SK-N-SH (cell line): ENCODE data around the gene LRRC32. TPM values are rescaled to one million over a fixed set of nuclear protein-coding genes. Genes with fewer than 3 reads are reported as not detected.

Source experiments
- CTCF ChIA-PET: fragments of 300-600, 350-600 bp; formaldehyde crosslinking; extraction: SDS; loops from one replicate; lab custom pipeline; 2021; lab: Yijun Ruan, JAX
- POLR2A ChIA-PET: fragments of 350-600 bp; sonication (Branson Sonifier 250); formaldehyde crosslinking; extraction: SDS; loops from one replicate; lab custom pipeline; 2020; ENCODE audit warnings: antibody characterized with exemption, inconsistent platforms; lab: Yijun Ruan, JAX
- DNase-seq: peaks from one replicate; pipeline ENCODE4 v3.0.0; 2012
- H2AFZ ChIP-seq: fragments of 200-600 bp; sonication (generic); 2 replicates; pipeline ENCODE4 v1.8.1; 2016; ENCODE audit warnings: antibody characterized with exemption, mild to moderate bottlenecking, low read depth
- H3F3A ChIP-seq: fragments of 200-600 bp; sonication (generic); replicated peaks from 2 replicates; pipeline ENCODE3; 2016; ENCODE audit warnings: antibody characterized with exemption, mild to moderate bottlenecking; ENCODE audit not compliant: insufficient read depth
- H3K27ac ChIP-seq, 2 experiments: fragments of 200-500 bp in 1 of 2; fragments of 200-600 bp in 1 of 2; sonication (Bioruptor generic) in 1 of 2; sonication (generic), shearing (Covaris generic) in 1 of 2; 2 replicates each; pipeline versions ENCODE4 v1.5.1 to v1.6.1; 2014 to 2016; ENCODE audit warnings: low read depth in 2 of 2, inconsistent platforms in 1 of 2, low read length in 1 of 2, mild to moderate bottlenecking in 1 of 2, mixed read lengths in 1 of 2
- H3K27me3 ChIP-seq: fragments of 200-600 bp; sonication (generic), shearing (Covaris generic); 2 replicates; pipeline ENCODE4 v1.6.1; 2016; ENCODE audit warnings: mixed run types; ENCODE audit not compliant: insufficient read depth
- H3K36me3 ChIP-seq, 2 experiments: fragments of 200-500 bp in 1 of 2; fragments of 200-600 bp in 1 of 2; sonication (Bioruptor generic) in 1 of 2; sonication (generic) in 1 of 2; replicated peaks in 1 of 2; 2 replicates each; pipeline versions ENCODE3 to v1.5.1; 2014 to 2016; ENCODE audit warnings: low read length in 1 of 2, mild to moderate bottlenecking in 1 of 2; ENCODE audit not compliant: insufficient read depth in 2 of 2, control insufficient read depth in 1 of 2
- H3K4me1 ChIP-seq, 2 experiments: fragments of 200-500 bp in 1 of 2; fragments of 200-600 bp in 1 of 2; sonication (Bioruptor generic) in 1 of 2; sonication (generic), shearing (Covaris generic) in 1 of 2; 2 replicates each; pipeline versions ENCODE4 v1.5.1 to v1.6.1; 2014 to 2016; ENCODE audit warnings: low read depth in 1 of 2, low read length in 1 of 2, mixed run types in 1 of 2; ENCODE audit not compliant: insufficient read depth in 2 of 2, control insufficient read depth in 1 of 2
- H3K4me2 ChIP-seq: fragments of 200-600 bp; sonication (generic), shearing (Covaris generic); 2 replicates; pipeline ENCODE4 v1.6.1; 2017; ENCODE audit warnings: mixed run types
- H3K4me3 ChIP-seq, 2 experiments: fragments of 200-500 bp in 1 of 2; fragments of 200-600 bp in 1 of 2; sonication (Bioruptor generic) in 1 of 2; sonication (generic), shearing (Covaris generic) in 1 of 2; 2 replicates each; pipeline versions ENCODE4 v1.5.1 to v1.8.1; 2014 to 2016; ENCODE audit warnings: low read depth in 2 of 2, inconsistent platforms in 1 of 2, low read length in 1 of 2, mild to moderate bottlenecking in 1 of 2, mixed read lengths in 1 of 2, moderate library complexity in 1 of 2
- H3K79me2 ChIP-seq: fragments of 200-600 bp; sonication (generic); 2 replicates; pipeline ENCODE4 v1.8.1; 2017; ENCODE audit warnings: mild to moderate bottlenecking; ENCODE audit not compliant: insufficient read depth
- H3K9ac ChIP-seq: fragments of 200-600 bp; sonication (generic); 2 replicates; pipeline ENCODE4 v1.6.1; 2017; ENCODE audit warnings: mixed run types
- H3K9me2 ChIP-seq: fragments of 200-600 bp; sonication (generic); 2 replicates; pipeline ENCODE4 v1.6.1; 2017; ENCODE audit warnings: mixed run types
- H3K9me3 ChIP-seq: fragments of 200-600 bp; sonication (generic); 2 replicates; pipeline ENCODE4 v1.6.1; 2017; ENCODE audit warnings: mixed run types, mild to moderate bottlenecking, moderate library complexity
- H4K20me1 ChIP-seq: fragments of 200-600 bp; sonication (generic); 2 replicates; pipeline ENCODE4 v1.6.1; 2017; ENCODE audit warnings: mild to moderate bottlenecking, mixed run types; ENCODE audit not compliant: insufficient read depth
- ELF1 ChIP-seq: IDR thresholded peaks from 2 replicates; pipeline ENCODE4 v1.4.0; 2012
- GABPA ChIP-seq: IDR thresholded peaks from 2 replicates; pipeline ENCODE4 v1.4.0; 2012; ENCODE audit warnings: low read depth, mild to moderate bottlenecking
- MEF2A ChIP-seq: IDR thresholded peaks from 2 replicates; pipeline ENCODE4 v1.4.0; 2012; ENCODE audit warnings: low read depth, borderline replicate concordance
- NRF1 ChIP-seq: IDR thresholded peaks from 2 replicates; pipeline ENCODE4 v1.6.1; 2012; ENCODE audit warnings: low read depth, mild to moderate bottlenecking, low read length
- RAD21 ChIP-seq: IDR thresholded peaks from 2 replicates; pipeline ENCODE4 v1.6.1; 2012; ENCODE audit warnings: mild to moderate bottlenecking, low read length
- RFX5 ChIP-seq: IDR thresholded peaks from 2 replicates; pipeline ENCODE4 v1.6.1; 2012; ENCODE audit warnings: mild to moderate bottlenecking, improper control_type of control experiment, low read length
- RXRA ChIP-seq: IDR thresholded peaks from 2 replicates; pipeline ENCODE4 v1.4.0; 2012; ENCODE audit warnings: low read depth, mild to moderate bottlenecking, borderline replicate concordance
- TAF1 ChIP-seq: IDR thresholded peaks from 2 replicates; pipeline ENCODE4 v1.6.1; 2012; ENCODE audit warnings: low read depth, mild to moderate bottlenecking, low read length, moderate library complexity, borderline replicate concordance
- YY1 ChIP-seq: IDR thresholded peaks from 2 replicates; pipeline ENCODE4 v1.4.0; 2012; ENCODE audit warnings: low read depth, mild to moderate bottlenecking
- WGBS: methylation state at CpG from one replicate; pipeline ENCODE4 v1.1.6; 2017; ENCODE audit warnings: low lambda C conversion rate; 5-methylcytosine and 5-hydroxymethylcytosine counted together
- polyA plus RNA-seq, 3 experiments: library from polyadenylated mRNA; depleted of rRNA; stranded (reverse); fragments of >200 nt; gene quantifications; 2 replicates each; pipeline ENCODE4 v1.2.3, GENCODE V29; 2012
- TF ChIP-seq, protein P1 (sequence below): IDR thresholded peaks from 2 replicates; pipeline ENCODE4; 2012
- TF ChIP-seq, protein P2 (sequence below): fragments of 150-350 bp; IDR thresholded peaks from 2 replicates; pipeline ENCODE4 v1.6.1; 2017; ENCODE audit warnings: antibody characterized with exemption, low read length, low read depth, borderline replicate concordance
- TF ChIP-seq, protein P3 (sequence below): fragments of 150-350 bp; IDR thresholded peaks from 2 replicates; pipeline ENCODE4 v1.6.1; 2016; ENCODE audit warnings: mild to moderate bottlenecking, low read depth, low read length
- TF ChIP-seq, protein P4 (sequence below): IDR thresholded peaks from 2 replicates; pipeline ENCODE4 v1.4.0; 2012; ENCODE audit warnings: low read depth, borderline replicate concordance

The LRRC32 gene
- polyA plus RNA-seq, 1 of the 3 experiments (the other 2 are of a cell fraction): 0.43 TPM

DNA sequence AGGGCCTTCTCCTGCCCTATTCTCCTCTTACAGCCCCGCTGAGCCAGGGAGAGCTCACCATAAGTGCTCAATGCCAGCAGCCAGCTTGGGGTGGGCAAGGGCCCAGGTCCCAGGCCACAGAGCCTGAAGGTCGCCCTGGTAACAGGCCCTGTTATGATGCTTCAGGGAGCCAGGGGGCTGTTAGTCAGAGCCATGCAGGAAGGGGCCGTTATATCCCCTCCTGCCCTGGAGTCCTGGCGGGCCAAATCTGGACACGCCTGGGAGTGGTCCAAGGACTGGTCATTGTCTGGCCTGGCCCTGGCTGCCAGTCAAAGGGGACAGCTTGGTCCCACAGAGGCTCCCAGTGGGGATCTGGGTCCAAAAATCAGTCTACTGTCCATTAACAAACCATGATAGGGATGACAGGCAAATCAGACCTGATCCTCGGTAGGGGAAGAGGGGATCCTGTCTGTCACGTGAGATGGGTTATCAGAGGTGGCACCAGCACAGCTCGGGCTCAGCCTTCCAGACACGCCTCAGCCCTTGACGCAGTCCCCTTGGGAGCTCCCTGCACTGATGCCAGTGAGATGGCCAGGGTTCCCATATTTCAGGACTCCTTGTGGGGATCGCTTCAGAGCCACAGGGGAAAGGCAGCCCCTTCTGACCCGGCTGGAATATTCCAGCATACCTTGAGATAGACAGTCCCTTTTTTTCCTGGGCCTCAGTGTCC, 55.9 kb downstream of the LRRC32 start (continued):
- TF ChIP-seq, protein P1, sequence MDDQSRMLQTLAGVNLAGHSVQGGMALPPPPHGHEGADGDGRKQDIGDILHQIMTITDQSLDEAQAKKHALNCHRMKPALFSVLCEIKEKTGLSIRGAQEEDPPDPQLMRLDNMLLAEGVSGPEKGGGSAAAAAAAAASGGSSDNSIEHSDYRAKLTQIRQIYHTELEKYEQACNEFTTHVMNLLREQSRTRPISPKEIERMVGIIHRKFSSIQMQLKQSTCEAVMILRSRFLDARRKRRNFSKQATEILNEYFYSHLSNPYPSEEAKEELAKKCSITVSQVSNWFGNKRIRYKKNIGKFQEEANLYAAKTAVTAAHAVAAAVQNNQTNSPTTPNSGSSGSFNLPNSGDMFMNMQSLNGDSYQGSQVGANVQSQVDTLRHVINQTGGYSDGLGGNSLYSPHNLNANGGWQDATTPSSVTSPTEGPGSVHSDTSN: no peak
- TF ChIP-seq ELF1: no peak
- TF ChIP-seq NRF1: no peak
- no peak for TF ChIP-seq RAD21
- no peak for TF ChIP-seq RFX5
- TF ChIP-seq, protein P2, sequence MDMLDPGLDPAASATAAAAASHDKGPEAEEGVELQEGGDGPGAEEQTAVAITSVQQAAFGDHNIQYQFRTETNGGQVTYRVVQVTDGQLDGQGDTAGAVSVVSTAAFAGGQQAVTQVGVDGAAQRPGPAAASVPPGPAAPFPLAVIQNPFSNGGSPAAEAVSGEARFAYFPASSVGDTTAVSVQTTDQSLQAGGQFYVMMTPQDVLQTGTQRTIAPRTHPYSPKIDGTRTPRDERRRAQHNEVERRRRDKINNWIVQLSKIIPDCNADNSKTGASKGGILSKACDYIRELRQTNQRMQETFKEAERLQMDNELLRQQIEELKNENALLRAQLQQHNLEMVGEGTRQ: no peak
- TF ChIP-seq MEF2A: no peak
- no peak for TF ChIP-seq GABPA
- no peak for TF ChIP-seq RXRA
- TF ChIP-seq TAF1: no peak
- TF ChIP-seq, all 33 proteins: peak for 0

DNA sequence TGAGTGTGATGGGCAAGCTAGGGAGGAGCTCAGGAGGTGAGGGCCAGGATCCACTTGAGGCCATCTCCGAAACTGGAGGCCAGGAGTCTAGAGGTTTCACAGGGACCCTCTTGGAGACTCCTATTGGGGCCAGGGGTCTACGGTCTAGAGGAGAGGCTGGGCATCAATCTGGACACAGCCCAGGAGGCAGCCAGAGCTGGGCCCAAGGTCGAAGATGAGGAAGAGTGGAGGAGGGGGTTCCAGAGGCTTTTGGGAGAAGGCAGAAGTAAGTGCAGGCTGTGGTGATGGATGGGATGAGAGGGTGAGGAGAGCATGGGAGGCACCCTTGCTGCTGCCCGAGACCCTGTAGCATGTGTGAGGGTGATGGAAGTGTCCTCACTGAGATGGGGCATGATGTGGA, 56.6 kb downstream of the LRRC32 start:
- H3K4me3 ChIP-seq: no peak overlapping the region
- no peaks in the 10 kb centered on the region for H3K9me3 ChIP-seq
- H3K79me2 ChIP-seq: no peaks in the 10 kb centered on the region
- H3K4me1 ChIP-seq: peaks cover 0 to 53% of the 10 kb centered on the region in 2 experiments; a peak in 1 of 4 replicates
- no peak for TF ChIP-seq YY1
- TF ChIP-seq, protein P3, sequence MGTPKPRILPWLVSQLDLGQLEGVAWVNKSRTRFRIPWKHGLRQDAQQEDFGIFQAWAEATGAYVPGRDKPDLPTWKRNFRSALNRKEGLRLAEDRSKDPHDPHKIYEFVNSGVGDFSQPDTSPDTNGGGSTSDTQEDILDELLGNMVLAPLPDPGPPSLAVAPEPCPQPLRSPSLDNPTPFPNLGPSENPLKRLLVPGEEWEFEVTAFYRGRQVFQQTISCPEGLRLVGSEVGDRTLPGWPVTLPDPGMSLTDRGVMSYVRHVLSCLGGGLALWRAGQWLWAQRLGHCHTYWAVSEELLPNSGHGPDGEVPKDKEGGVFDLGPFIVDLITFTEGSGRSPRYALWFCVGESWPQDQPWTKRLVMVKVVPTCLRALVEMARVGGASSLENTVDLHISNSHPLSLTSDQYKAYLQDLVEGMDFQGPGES: no peak
- no peak overlapping the region for H2AFZ ChIP-seq
- no peaks in the 10 kb centered on the region for H3K27me3 ChIP-seq
- POLR2A ChIA-PET: no interaction called here
- peak overlapping the region in 1 of 2 experiments; percentile 14; a peak in 1 of 4 replicates for H3K27ac ChIP-seq
- H3F3A ChIP-seq: peaks cover 4% of the 10 kb centered on the region
- CTCF ChIA-PET: no interaction called here
- H3K9me2 ChIP-seq: no peaks in the 10 kb centered on the region
- H4K20me1 ChIP-seq: no peaks in the 10 kb centered on the region
- WGBS: 70% methylated on average over 4 of the region's 4 CpGs
- no peak overlapping the region for H3K4me2 ChIP-seq
- no peak for DNase-seq
- H3K9ac ChIP-seq: no peak overlapping the region
- no peaks in the 10 kb centered on the region for H3K36me3 ChIP-seq

DNA sequence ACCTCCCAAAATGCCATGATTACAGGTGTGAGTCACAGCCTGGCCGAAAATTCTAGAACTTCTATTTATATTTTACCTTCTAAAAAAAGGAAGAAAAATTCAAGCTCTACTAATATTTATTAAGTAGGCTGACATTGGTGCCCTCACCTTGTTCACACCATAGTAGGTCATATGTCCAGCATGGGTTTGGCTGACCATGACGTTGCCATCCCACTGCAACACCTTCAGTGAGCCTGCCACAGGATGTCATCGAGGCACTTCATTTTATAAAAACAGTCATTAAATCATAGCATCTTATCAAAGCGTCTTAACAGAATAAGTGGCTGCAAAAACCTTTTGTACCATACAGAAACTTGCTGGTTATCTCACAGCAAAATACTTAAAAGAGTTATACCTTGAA, 58.3 kb downstream of the LRRC32 start:
- DNase-seq: no peak
- H3K4me1 ChIP-seq: peaks cover 0 to 53% of the 10 kb centered on the region in 2 experiments; a peak in 1 of 4 replicates
- no peak overlapping the region for H2AFZ ChIP-seq
- H3K27me3 ChIP-seq: no peaks in the 10 kb centered on the region
- no peaks in the 10 kb centered on the region for H3K9me3 ChIP-seq
- no peak overlapping the region for H3K27ac ChIP-seq
- H3K36me3 ChIP-seq: no peaks in the 10 kb centered on the region
- CTCF ChIA-PET: interaction anchor here (0.8 to 3.6 kb wide), 5 partner anchors 13 to 122 kb away, joined by 3 to 25 read pairs (median 3); no protein-coding TSS in a partner anchor
- H3K9me2 ChIP-seq: no peaks in the 10 kb centered on the region
- POLR2A ChIA-PET: interaction anchor here (1.2 kb wide), 1 partner anchor 35 kb away, joined by 3 read pairs; no protein-coding TSS in a partner anchor
- no peak overlapping the region for H3K9ac ChIP-seq
- no peaks in the 10 kb centered on the region for H3K79me2 ChIP-seq
- H4K20me1 ChIP-seq: no peaks in the 10 kb centered on the region
- no peaks in the 10 kb centered on the region for H3F3A ChIP-seq
- TF ChIP-seq, protein P4, sequence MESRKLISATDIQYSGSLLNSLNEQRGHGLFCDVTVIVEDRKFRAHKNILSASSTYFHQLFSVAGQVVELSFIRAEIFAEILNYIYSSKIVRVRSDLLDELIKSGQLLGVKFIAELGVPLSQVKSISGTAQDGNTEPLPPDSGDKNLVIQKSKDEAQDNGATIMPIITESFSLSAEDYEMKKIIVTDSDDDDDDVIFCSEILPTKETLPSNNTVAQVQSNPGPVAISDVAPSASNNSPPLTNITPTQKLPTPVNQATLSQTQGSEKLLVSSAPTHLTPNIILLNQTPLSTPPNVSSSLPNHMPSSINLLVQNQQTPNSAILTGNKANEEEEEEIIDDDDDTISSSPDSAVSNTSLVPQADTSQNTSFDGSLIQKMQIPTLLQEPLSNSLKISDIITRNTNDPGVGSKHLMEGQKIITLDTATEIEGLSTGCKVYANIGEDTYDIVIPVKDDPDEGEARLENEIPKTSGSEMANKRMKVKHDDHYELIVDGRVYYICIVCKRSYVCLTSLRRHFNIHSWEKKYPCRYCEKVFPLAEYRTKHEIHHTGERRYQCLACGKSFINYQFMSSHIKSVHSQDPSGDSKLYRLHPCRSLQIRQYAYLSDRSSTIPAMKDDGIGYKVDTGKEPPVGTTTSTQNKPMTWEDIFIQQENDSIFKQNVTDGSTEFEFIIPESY: no peak
- TF ChIP-seq, all 33 proteins: peak for 0
- WGBS: 70% methylated on average over 4 of the region's 4 CpGs
- Histone ChIP-seq H3K4me3 (no peak overlapping the region), H3K4me2 (no peak overlapping the region)
